Right lobe of liver (tissue), 6 donors: ENCODE measurements around the gene SLC4A11. TPM values are rescaled to one million over a fixed set of nuclear protein-coding genes. Genes with fewer than 3 reads are reported as not detected.

Source experiments
- ATAC-seq, 4 donors: fragments of 200-7000 bp; cut with Tn5 transposase; one replicate each; pipeline ENCODE4 v1.9.1; 2020; ENCODE audit warnings: mild to moderate bottlenecking in 4 of 4, moderate library complexity in 4 of 4
- DNase-seq, 3 donors: peaks; one replicate each; pipeline ENCODE4 v3.0.0-alpha.2; 2020
- H3K27ac ChIP-seq, 3 donors: fragments of 200-600 bp; one replicate each; pipeline ENCODE4 v1.8.0; 2022
- H3K27me3 ChIP-seq, 2 donors: fragments of 200-600 bp; one replicate each; pipeline ENCODE4 v1.8.0; 2022
- H3K36me3 ChIP-seq, 4 donors: fragments of 200-600 bp; sonication (generic) in 1 of 4; one replicate each; pipeline versions ENCODE4 v1.5.1 to v1.8.0; 2017 to 2022; ENCODE audit warnings: control low read depth in 1 of 4
- H3K4me1 ChIP-seq, 4 donors: fragments of 200-600 bp; sonication (generic) in 1 of 4; one replicate each; pipeline versions ENCODE4 v1.5.1 to v1.8.0; 2017 to 2022; ENCODE audit warnings: control low read depth in 1 of 4
- H3K4me3 ChIP-seq, 3 donors: fragments of 200-600 bp; one replicate each; pipeline ENCODE4 v1.8.0; 2022
- H3K9me3 ChIP-seq, 4 donors: fragments of 200-600 bp; sonication (generic) in 1 of 4; one replicate each; pipeline versions ENCODE4 v1.5.1 to v1.8.0; 2017 to 2022; ENCODE audit warnings: control low read depth in 1 of 4
- CTCF ChIP-seq, 4 donors: fragments of 200-600 bp in 3 of 4; fragments of 450-650 bp in 1 of 4; IDR thresholded peaks; one replicate each; pipeline versions ENCODE4 v1.5.1 to v1.8.0; 2016 to 2022; ENCODE audit warnings: antibody characterized with exemption in 4 of 4, mild to moderate bottlenecking in 2 of 4
- POLR2A ChIP-seq: fragments of 450-650 bp; IDR thresholded peaks from one replicate; pipeline ENCODE4 v1.6.1; 2017; ENCODE audit warnings: antibody characterized with exemption, mild to moderate bottlenecking
- WGBS: methylation state at CpG from one replicate; pipeline ENCODE4 v1.1.6; 2018; ENCODE audit warnings: low coverage, low lambda C conversion rate; ENCODE audit not compliant: insufficient coverage; ENCODE audit errors: missing lambda C conversion rate; 5-methylcytosine and 5-hydroxymethylcytosine counted together
- intact Hi-C, 2 donors: fragments of 100-400 bp; cut with DNase I; formaldehyde crosslinking; loops; one replicate each; pipeline versions ENCODE4 v1.11.2 to v1.14.1; 2022
- total RNA-seq, 6 experiments: library from RNA; depleted of rRNA in 2 of 6; stranded (reverse); fragments of >200 nt in 2 of 6; fragmentation: NEBNext Ultra II Directional in 3 of 6; extraction: Animal tissue kit (Norgen Biotek cat#: 25700) in 3 of 6; gene quantifications; one replicate each; pipeline versions ENCODE4 v1.1.0 to v1.2.4, GENCODE V29; 2016 to 2023
- donor health status: DM: no; HTN: yes; CAD: no.
- donor health status: DM: no; HTN: no; CAD: no.
- donor health status: DM: no; HTN: no; CAD: no.
- donor health status: DM: no; HTN: yes; CAD: no.
- donor health status: DM: no; HTN: yes; CAD: no.

Gene SLC4A11
- total RNA-seq, 6 experiments from 2014 or later = 0.11 to 0.40 (median 0.18) TPM; not detected in 1

DNA sequence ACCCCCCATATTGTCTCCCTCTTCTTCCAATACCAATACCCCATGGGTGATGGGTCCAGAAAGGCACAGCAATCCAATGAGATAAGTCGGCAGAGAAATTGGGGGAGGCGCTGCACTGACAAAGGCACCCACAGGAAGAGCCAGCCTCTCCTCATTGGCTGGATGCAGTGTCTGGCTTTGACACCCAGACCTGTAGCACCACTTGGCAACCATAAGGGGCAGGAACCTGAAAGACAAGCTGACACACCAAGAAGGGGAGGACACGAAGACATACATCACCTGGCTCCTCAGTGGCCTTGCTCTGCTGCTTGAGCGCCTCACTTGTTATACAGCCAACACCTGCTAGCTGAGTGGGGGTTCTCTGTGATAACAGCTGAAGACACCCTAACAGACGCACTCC, 19.4 kb upstream of the SLC4A11 start:
- Histone ChIP-seq H3K36me3 (peaks cover 0 to 14% (median 0%) of the 10 kb centered on the region in 4 donors), H3K4me1 (no peaks in the 10 kb centered on the region), H3K4me3 (no peak overlapping the region), H3K9me3 (no peaks in the 10 kb centered on the region), H3K27ac (no peak overlapping the region), H3K27me3 (no peaks in the 10 kb centered on the region)
- DNase-seq (no peak), ATAC-seq (no peak)
- no peak for TF ChIP-seq POLR2A
- WGBS = no CpG with 5 or more reads among the region's 5 CpGs
- intact Hi-C loops = no loop called here

DNA sequence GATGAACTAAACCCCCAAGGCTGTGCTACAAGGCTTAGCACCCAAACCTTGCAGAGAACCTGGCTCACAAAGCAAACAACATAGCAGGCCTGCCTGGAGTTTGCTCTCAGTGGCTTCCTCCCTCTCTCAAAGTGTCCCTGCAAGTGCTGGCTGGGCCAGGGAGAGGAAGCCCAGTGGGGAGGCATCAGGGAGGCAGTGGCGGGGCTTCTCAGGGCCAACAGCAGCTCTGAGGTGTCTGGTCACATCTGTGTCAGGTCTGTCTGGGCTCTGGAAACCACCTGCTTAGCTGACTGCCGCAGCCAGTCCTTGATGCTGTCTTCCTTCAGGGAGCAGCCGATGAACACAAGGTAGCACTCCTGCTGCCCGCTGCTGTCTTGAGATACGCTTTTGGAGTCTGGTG, 16.7 kb upstream of the SLC4A11 start:
- intact Hi-C loops = no loop called here
- no peak overlapping the region for H3K4me3 ChIP-seq
- peaks cover 0 to 16% (median 0%) of the 10 kb centered on the region in 4 donors for H3K36me3 ChIP-seq
- TF ChIP-seq POLR2A (no peak), CTCF (IDR thresholded peaks at IDR 0.05) (no peak)
- no peaks in the 10 kb centered on the region for H3K27me3 ChIP-seq
- ATAC-seq (no peak), DNase-seq (no peak)
- no peaks in the 10 kb centered on the region for H3K4me1 ChIP-seq
- WGBS = no CpG with 5 or more reads among the region's 5 CpGs
- no peaks in the 10 kb centered on the region for H3K9me3 ChIP-seq
- no peak overlapping the region for H3K27ac ChIP-seq

DNA sequence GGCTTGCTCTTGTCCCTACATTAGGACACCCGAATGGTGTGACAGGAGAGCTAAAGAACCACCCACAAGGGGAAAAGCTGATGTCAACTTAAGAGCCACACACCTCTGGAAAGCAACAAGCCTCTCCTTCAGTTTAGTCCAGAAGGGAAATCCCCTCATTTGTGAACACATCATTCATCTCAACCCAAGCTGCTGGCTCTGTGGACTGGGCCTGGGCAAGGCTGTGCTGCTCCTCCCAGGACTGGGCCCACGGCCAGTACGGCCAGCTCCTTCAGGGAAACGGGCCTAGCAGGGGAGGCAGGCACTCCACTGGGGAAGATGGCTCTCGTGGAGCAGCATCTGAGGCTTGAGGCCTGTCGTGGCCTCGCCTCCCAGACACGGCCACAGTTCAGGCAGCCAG, 12.8 kb upstream of the SLC4A11 start:
- Histone ChIP-seq H3K36me3 (peaks cover 0 to 16% (median 0%) of the 10 kb centered on the region in 4 donors), H3K27ac (no peak overlapping the region), H3K4me1 (peaks cover 0 to 8% (median 0%) of the 10 kb centered on the region in 4 donors), H3K27me3 (no peaks in the 10 kb centered on the region), H3K4me3 (no peak overlapping the region), H3K9me3 (no peaks in the 10 kb centered on the region)
- ATAC-seq (peak in 1 of 4 donors; percentile 15), DNase-seq (no peak)
- intact Hi-C loops = no loop called here
- TF ChIP-seq POLR2A (no peak), CTCF (IDR thresholded peaks at IDR 0.05) (no peak)
- 60% methylated on average over 1 of the region's 8 CpGs for WGBS

DNA sequence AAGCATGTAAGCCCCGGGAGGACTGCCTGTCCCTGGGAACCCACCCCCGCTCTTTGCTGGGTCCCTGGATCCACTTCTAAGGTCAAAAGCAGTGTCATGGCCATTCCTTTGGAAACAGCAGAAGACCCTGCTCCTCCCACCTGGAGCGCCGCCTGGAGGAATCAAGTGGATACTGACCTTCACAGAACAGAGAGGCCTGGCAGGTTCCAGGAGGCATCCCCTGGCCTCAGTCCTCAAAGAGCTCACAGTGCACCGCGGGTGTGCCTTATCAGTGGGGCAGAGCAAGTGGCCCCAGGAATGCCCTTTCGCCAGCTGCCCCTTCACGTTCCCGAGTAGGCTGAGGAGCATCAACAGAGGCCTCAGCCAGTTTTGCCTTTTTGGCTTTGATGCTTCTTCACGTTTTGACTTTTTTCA, 11.1 kb upstream of the SLC4A11 start:
- 71% methylated on average over 6 of the region's 10 CpGs for WGBS
- peaks cover 0 to 8% (median 0%) of the 10 kb centered on the region in 4 donors for H3K4me1 ChIP-seq
- no peak overlapping the region for H3K27ac ChIP-seq
- TF ChIP-seq CTCF (IDR thresholded peaks at IDR 0.05) = no peak
- ATAC-seq (no peak), DNase-seq (no peak)
- no peak overlapping the region for H3K4me3 ChIP-seq
- no peaks in the 10 kb centered on the region for H3K27me3 ChIP-seq
- peaks cover 0 to 7% (median 0%) of the 10 kb centered on the region in 4 donors for H3K36me3 ChIP-seq
- intact Hi-C loops = no loop called here
- no peaks in the 10 kb centered on the region for H3K9me3 ChIP-seq

GRCh38 chr20:3248993-3249347, 10.0 kb upstream of the SLC4A11 start:
- DNase-seq (no peak), ATAC-seq (peak in 1 of 4 donors; percentile 14)
- intact Hi-C loops = no loop called here
- H3K4me3 ChIP-seq = no peak overlapping the region
- WGBS = 24% methylated on average over 11 of the region's 18 CpGs
- H3K9me3 ChIP-seq = no peaks in the 10 kb centered on the region
- H3K36me3 ChIP-seq = peaks cover 0 to 5% (median 0%) of the 10 kb centered on the region in 4 donors
- H3K4me1 ChIP-seq = peaks cover 0 to 8% (median 0%) of the 10 kb centered on the region in 4 donors
- H3K27ac ChIP-seq = no peak overlapping the region
- H3K27me3 ChIP-seq = no peaks in the 10 kb centered on the region
- TF ChIP-seq CTCF (IDR thresholded peaks at IDR 0.05) (no peak), POLR2A (no peak)
